ENCODE measurements around the gene MTA1. TPM values are rescaled to one million over a fixed set of nuclear protein-coding genes. Genes with fewer than 3 reads are reported as not detected.

MTA1 gene
- total and polyA plus RNA-seq, 10 of the 15 experiments (the other 5 are each of a cell fraction or from before 2014, with no cell fraction given): 0.14 to 162 (median 30.6) TPM

DNA sequence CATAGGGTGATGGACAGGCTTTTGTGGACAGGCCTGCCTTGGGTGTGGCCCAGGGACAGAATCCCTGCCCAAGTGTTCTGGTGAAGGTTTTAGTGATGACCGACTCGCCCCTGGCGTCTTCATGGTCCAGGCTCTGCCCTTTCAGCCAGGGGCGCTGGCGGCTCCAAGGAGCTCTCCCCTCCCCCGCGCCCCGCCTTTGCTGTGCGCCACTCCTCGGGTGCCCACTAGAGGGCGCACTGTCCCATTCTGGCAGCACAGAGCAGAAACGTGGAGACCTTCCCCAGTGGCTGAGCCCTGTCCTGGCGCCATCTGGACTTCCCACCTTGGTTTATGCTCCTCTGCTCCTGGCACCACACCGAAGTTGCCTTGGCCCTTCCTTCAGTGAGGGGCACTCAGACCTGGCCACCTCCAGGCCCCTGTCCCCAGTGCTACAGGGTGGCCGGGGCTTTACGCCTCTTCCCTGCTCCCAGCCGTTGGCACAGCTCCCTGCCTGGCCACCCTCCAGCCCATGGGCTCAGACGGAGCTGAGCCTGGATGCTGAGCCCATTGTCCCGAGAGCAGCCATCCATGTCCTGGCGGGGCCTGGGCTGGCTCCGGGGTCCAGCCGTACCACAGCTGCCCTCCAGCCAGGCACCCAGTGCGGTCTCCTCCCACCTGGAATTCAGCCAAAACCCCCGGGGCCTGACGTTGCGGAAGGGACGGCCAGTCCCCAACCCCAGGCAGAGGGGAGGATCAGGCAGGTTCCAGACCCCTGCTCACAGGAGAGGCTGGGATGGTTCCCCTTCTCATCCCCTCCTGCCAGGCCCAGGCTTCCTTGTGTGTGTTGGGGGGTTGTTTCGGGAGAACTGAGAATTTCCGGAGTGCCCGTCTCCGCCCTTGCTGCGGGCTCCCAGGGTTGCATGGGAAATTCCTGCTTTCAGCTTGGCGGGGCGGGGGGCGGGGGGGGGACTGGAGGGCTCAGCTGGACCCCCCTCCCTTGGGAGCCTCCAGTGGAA is 61.5 kb downstream of the MTA1 start (continued):
- TF ChIP-seq, protein P1, sequence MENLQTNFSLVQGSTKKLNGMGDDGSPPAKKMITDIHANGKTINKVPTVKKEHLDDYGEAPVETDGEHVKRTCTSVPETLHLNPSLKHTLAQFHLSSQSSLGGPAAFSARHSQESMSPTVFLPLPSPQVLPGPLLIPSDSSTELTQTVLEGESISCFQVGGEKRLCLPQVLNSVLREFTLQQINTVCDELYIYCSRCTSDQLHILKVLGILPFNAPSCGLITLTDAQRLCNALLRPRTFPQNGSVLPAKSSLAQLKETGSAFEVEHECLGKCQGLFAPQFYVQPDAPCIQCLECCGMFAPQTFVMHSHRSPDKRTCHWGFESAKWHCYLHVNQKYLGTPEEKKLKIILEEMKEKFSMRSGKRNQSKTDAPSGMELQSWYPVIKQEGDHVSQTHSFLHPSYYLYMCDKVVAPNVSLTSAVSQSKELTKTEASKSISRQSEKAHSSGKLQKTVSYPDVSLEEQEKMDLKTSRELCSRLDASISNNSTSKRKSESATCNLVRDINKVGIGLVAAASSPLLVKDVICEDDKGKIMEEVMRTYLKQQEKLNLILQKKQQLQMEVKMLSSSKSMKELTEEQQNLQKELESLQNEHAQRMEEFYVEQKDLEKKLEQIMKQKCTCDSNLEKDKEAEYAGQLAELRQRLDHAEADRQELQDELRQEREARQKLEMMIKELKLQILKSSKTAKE (IDR thresholded peaks at IDR 0.05; ENCODE audit: low read depth, poor library complexity, severe bottlenecking): peak; percentile 44
- TF ChIP-seq, protein P2, sequence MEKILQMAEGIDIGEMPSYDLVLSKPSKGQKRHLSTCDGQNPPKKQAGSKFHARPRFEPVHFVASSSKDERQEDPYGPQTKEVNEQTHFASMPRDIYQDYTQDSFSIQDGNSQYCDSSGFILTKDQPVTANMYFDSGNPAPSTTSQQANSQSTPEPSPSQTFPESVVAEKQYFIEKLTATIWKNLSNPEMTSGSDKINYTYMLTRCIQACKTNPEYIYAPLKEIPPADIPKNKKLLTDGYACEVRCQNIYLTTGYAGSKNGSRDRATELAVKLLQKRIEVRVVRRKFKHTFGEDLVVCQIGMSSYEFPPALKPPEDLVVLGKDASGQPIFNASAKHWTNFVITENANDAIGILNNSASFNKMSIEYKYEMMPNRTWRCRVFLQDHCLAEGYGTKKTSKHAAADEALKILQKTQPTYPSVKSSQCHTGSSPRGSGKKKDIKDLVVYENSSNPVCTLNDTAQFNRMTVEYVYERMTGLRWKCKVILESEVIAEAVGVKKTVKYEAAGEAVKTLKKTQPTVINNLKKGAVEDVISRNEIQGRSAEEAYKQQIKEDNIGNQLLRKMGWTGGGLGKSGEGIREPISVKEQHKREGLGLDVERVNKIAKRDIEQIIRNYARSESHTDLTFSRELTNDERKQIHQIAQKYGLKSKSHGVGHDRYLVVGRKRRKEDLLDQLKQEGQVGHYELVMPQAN (conservative IDR thresholded peaks at IDR 0.05): 0 out of 2 replicates have a peak, but pooled peaks have one; percentile 35
- TF ChIP-seq RAD21 (IDR thresholded peaks at IDR 0.05; ENCODE audit: insufficient read depth, low read depth, low read length): peak; percentile 72
- TF ChIP-seq POLR2AphosphoS5 (IDR thresholded peaks at IDR 0.05; ENCODE audit: low read length): 0 out of 2 replicates have a peak, but pooled peaks have one; percentile 39
- peak; percentile 87 for TF ChIP-seq YY1 (IDR thresholded peaks at IDR 0.05; ENCODE audit: low read depth, low read length)
- 0 out of 2 replicates have a peak, but pooled peaks have one; percentile 70 for TF ChIP-seq STAT1 (conservative IDR thresholded peaks at IDR 0.05)
- no peak for TF ChIP-seq ATF3 (IDR thresholded peaks at IDR 0.05; ENCODE audit: borderline replicate concordance, extremely low read depth, low read depth, low read length)
- TF ChIP-seq SP1 (IDR thresholded peaks at IDR 0.05; ENCODE audit: low read depth, low read length): peak; percentile 58
- 0 out of 2 replicates have a peak, but pooled peaks have one; percentile 70 for TF ChIP-seq ZNF207 (IDR thresholded peaks at IDR 0.05; ENCODE audit: borderline replicate concordance)
- TF ChIP-seq ZZZ3 (IDR thresholded peaks at IDR 0.05; ENCODE audit: control insufficient read depth, insufficient read length, low read depth): no peak
- TF ChIP-seq FOXM1 (IDR thresholded peaks at IDR 0.05; ENCODE audit: low read depth, low read length): no peak
- TF ChIP-seq IRF5 (IDR thresholded peaks at IDR 0.05; ENCODE audit: borderline replicate concordance): no peak
- peak; percentile 34; the same call in 1 of the 2 replicates for TF ChIP-seq RUNX3 (IDR thresholded peaks at IDR 0.05; ENCODE audit: low read length)
- TF ChIP-seq, protein P3, sequence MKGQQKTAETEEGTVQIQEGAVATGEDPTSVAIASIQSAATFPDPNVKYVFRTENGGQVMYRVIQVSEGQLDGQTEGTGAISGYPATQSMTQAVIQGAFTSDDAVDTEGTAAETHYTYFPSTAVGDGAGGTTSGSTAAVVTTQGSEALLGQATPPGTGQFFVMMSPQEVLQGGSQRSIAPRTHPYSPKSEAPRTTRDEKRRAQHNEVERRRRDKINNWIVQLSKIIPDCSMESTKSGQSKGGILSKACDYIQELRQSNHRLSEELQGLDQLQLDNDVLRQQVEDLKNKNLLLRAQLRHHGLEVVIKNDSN (IDR thresholded peaks at IDR 0.05; ENCODE audit: borderline replicate concordance, extremely low read length, insufficient read depth, low read depth, low read length): no peak
- TF ChIP-seq, protein P4, sequence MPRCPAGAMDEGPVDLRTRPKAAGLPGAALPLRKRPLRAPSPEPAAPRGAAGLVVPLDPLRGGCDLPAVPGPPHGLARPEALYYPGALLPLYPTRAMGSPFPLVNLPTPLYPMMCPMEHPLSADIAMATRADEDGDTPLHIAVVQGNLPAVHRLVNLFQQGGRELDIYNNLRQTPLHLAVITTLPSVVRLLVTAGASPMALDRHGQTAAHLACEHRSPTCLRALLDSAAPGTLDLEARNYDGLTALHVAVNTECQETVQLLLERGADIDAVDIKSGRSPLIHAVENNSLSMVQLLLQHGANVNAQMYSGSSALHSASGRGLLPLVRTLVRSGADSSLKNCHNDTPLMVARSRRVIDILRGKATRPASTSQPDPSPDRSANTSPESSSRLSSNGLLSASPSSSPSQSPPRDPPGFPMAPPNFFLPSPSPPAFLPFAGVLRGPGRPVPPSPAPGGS (IDR thresholded peaks at IDR 0.05; ENCODE audit: borderline replicate concordance, insufficient read depth, low read depth, low read length, poor library complexity, severe bottlenecking): no peak
- peak; percentile 75; the same call in 1 of the 2 replicates for TF ChIP-seq ZSCAN29 (IDR thresholded peaks at IDR 0.05)
- TF ChIP-seq ZNF274 (IDR thresholded peaks at IDR 0.05; ENCODE audit: insufficient read depth, insufficient read length): no peak
- peak; percentile 71; the same call in 1 of the 2 replicates for TF ChIP-seq MXI1 (IDR thresholded peaks at IDR 0.05; ENCODE audit: low read depth, low read length)
